Psoas muscle (tissue), 8 donors: ENCODE results near the gene PC. TPM values are rescaled to one million over a fixed set of nuclear protein-coding genes. Genes with fewer than 3 reads are reported as not detected.

Experiments
- ATAC-seq, 4 donors: fragments of 200-7000 bp; cut with Tn5 transposase; one replicate each; pipeline ENCODE4 v1.9.1; 2020; ENCODE audit warnings: moderate library complexity in 3 of 4, mild to moderate bottlenecking in 2 of 4
- DNase-seq, 2 donors: peaks; one replicate each; pipeline ENCODE4 v3.0.0-alpha.2; 2020
- H3K27ac ChIP-seq: fragments of 200-600 bp; one replicate; pipeline ENCODE4 v1.8.0; 2022
- H3K27me3 ChIP-seq, 3 donors: fragments of 200-600 bp in 1 of 3; one replicate each; pipeline versions ENCODE4 v1.6.1 to v1.8.0; 2013 to 2022; ENCODE audit warnings: low read length in 2 of 3, mild to moderate bottlenecking in 2 of 3, moderate library complexity in 1 of 3; ENCODE audit not compliant: insufficient read depth in 3 of 3
- H3K36me3 ChIP-seq, 2 donors: fragments of 200-600 bp in 1 of 2; one replicate each; pipeline versions ENCODE4 v1.6.1 to v1.8.0; 2013 to 2022; ENCODE audit warnings: low read depth in 1 of 2, mild to moderate bottlenecking in 1 of 2, moderate library complexity in 1 of 2; ENCODE audit not compliant: insufficient read depth in 1 of 2
- H3K4me1 ChIP-seq: fragments of 200-600 bp; one replicate; pipeline ENCODE4 v1.8.0; 2022
- H3K4me3 ChIP-seq: fragments of 200-600 bp; one replicate; pipeline ENCODE4 v1.8.0; 2022; ENCODE audit warnings: mild to moderate bottlenecking
- H3K9me3 ChIP-seq: fragments of 200-600 bp; one replicate; pipeline ENCODE4 v1.8.0; 2022
- WGBS, 3 donors: extraction: QIAGEN DNeasy Blood & Tissue Kit; methylation state at CpG; one replicate each; pipeline versions ENCODE4 v1.1.6 to v1.1.7; 2013; 5-methylcytosine and 5-hydroxymethylcytosine counted together
- intact Hi-C, 2 donors: fragments of 100-400 bp; cut with DNase I; formaldehyde crosslinking; loops; one replicate each; pipeline versions ENCODE4 v1.11.0 to v1.14.2; 2022
- polyA plus RNA-seq, 3 donors: library from polyadenylated mRNA; stranded (reverse); fragments of 200-250 nt; gene quantifications; one replicate each; pipeline ENCODE4 v1.2.3, GENCODE V29; 2013
- total RNA-seq, 4 donors: library from RNA; stranded (reverse); fragmentation: NEBNext Ultra II Directional in 2 of 4; extraction: Animal tissue kit (Norgen Biotek cat#: 25700) in 2 of 4; gene quantifications; one replicate each; pipeline versions ENCODE4 v1.2.1 to v1.2.4, GENCODE V29; 2021 to 2023
- TF ChIP-seq, protein P1 (sequence below): fragments of 200-600 bp; IDR thresholded peaks from one replicate; pipeline ENCODE4 v1.8.0; 2022; ENCODE audit warnings: antibody characterized with exemption
- donor health status: healthy with polysubstance abuse.
- donor health status: DM: no; HTN: no; CAD: no; lungs with moderate emphysema.
- donor health status: Bipolar disorder and iron deficiency.
- donor health status: healthy.
- donor health status: DM: yes; HTN: yes; CAD: no.
- donor health status: DM: no; HTN: no; CAD: no.
- donor health status: DM: no; HTN: no; CAD: no.
- donor health status: DM: yes; HTN: yes; CAD: no.

PC gene
- total and polyA plus RNA-seq, 7 donors: 11.1 to 48.8 (median 18.3) TPM

DNA sequence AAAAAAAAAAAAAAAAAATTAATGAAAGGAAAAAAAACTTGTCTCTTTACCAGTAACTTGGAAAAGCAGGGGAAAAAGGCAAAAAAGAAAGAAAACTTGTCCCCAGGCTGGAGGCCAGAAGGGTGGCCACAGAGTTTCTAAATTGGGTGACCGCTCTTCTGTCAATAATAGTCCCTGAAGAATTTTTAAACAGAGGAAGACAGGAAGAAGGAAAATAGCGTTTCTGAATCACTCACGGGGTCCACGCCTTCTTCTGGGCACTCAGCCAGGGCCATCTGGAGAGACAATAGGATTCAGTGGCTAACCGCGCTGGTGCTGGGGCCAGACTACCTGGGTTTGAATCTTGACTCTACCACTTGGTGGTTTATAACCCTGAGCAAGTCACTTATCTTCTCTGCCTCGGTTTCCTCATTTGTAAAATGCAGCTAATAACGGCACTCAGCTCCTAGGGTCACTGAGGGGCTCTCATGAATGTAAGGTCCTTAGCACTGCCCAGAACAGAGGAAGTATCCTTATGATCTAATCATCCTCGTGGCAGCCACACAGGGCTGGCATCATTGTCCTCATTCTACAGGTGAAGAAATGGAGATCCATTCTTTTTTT lies 23.9 kb upstream of the PC start:
- intact Hi-C loops: no loop called here
- WGBS, 3 donors: 25 to 30% (median 28%) methylated on average over 9 of the region's 9 CpGs
- no peaks in the 10 kb centered on the region for H3K27me3 ChIP-seq
- H3K9me3 ChIP-seq: peaks cover 6% of the 10 kb centered on the region
- TF ChIP-seq, protein P1, sequence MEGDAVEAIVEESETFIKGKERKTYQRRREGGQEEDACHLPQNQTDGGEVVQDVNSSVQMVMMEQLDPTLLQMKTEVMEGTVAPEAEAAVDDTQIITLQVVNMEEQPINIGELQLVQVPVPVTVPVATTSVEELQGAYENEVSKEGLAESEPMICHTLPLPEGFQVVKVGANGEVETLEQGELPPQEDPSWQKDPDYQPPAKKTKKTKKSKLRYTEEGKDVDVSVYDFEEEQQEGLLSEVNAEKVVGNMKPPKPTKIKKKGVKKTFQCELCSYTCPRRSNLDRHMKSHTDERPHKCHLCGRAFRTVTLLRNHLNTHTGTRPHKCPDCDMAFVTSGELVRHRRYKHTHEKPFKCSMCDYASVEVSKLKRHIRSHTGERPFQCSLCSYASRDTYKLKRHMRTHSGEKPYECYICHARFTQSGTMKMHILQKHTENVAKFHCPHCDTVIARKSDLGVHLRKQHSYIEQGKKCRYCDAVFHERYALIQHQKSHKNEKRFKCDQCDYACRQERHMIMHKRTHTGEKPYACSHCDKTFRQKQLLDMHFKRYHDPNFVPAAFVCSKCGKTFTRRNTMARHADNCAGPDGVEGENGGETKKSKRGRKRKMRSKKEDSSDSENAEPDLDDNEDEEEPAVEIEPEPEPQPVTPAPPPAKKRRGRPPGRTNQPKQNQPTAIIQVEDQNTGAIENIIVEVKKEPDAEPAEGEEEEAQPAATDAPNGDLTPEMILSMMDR: no peak
- H3K36me3 ChIP-seq: no peaks in the 10 kb centered on the region
- H3K4me1 ChIP-seq: peaks cover 24% of the 10 kb centered on the region
- DNase-seq (peak; percentile 86 to 91), ATAC-seq (peak in 3 of 4 donors; percentile 22 to 32 (median 32))
- H3K4me3 ChIP-seq: no peak overlapping the region
- no peak overlapping the region for H3K27ac ChIP-seq

DNA sequence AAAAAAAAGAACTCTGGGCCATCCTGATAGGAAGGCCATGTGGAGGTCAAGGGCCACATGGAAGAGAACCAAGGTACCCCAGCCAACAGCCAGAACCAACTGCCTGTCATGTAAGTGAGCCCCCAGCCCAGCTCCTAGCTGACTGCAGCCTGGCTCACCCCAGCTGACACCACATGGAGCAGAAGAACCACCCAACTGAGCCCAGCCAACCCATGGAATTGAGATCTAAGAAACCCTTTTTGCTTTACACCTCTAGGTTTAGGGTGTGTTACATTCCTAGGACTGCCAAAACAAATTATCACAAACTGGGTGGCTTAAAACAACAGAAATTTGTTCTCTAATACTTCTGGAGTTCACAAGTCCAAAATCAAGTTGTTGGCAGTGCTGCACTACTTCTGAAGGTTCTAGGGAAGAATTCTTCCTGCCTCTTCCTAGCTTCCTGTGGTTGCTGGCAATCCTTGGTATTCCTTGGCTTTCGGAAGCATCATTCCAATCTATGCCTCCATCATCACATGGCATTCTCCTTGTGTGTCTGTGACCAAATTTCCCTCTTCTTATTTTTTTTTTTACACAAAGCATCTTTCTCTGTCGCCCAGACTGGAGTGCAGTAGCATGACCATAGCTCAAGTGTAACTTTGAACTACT lies 21.3 kb upstream of the PC start:
- Histone ChIP-seq H3K27ac (no peak overlapping the region), H3K36me3 (no peaks in the 10 kb centered on the region), H3K9me3 (peaks cover 6% of the 10 kb centered on the region), H3K4me1 (peaks cover 12% of the 10 kb centered on the region), H3K27me3 (no peaks in the 10 kb centered on the region), H3K4me3 (no peak overlapping the region)
- TF ChIP-seq, protein P1: no peak
- DNase-seq: no peak
- WGBS, 3 donors: 93 to 95% (median 94%) methylated on average over 2 of the region's 2 CpGs
- intact Hi-C loops: no loop called here
- ATAC-seq: no peak

DNA sequence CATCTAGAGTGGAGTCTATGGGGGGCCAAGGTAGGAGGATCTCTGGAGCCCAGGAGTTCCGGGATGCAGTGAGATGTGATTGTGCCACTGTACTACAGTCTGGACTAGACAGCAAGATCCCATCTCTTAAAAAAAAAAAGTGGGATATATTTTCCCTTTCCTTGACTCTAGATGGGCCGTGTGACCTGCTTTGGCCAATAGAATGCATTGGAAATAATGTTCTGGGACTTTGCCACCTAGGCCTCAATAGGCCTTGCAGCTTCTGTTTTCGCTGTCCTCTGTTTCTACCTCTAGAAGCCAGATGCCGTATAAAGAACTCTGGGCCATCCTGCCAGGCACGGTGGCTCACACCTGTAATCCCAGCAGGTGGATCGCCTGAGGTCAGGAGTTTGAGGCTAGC lies 20.5 kb upstream of the PC start:
- H3K27me3 ChIP-seq: no peaks in the 10 kb centered on the region
- DNase-seq: no peak
- H3K4me1 ChIP-seq: peaks cover 12% of the 10 kb centered on the region
- TF ChIP-seq, protein P1: no peak
- H3K4me3 ChIP-seq: no peak overlapping the region
- H3K9me3 ChIP-seq: peaks cover 6% of the 10 kb centered on the region
- no peak for ATAC-seq
- intact Hi-C loops: no loop called here
- WGBS, 3 donors: 93 to 95% (median 95%) methylated on average over 6 of the region's 6 CpGs
- H3K36me3 ChIP-seq: no peaks in the 10 kb centered on the region
- no peak overlapping the region for H3K27ac ChIP-seq

DNA sequence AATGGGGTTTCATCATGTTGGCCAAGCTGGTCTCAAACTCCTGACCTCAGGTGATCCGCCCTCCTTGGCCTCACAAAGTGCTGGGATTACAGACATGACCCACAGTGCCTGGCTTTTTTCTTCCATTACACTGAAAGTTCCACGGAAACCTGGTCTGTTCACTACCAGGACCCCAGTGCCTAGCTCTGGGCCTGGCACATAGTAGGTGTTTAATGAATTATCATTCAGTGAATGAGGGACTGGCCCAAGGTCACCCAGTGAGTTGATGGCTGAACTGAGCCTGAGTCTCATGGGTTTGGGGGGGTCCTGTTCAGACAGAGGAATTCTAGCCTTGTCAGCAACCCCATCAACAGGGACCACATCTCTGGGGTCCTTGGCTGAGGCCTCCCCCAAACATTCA lies 20.0 kb upstream of the PC start:
- Histone ChIP-seq H3K9me3 (peaks cover 6% of the 10 kb centered on the region), H3K36me3 (no peaks in the 10 kb centered on the region), H3K27ac (no peak overlapping the region), H3K4me1 (peaks cover 12% of the 10 kb centered on the region), H3K27me3 (no peaks in the 10 kb centered on the region), H3K4me3 (no peak overlapping the region)
- no peak for ATAC-seq
- 81 to 93% (median 85%) methylated on average over 2 of the region's 2 CpGs for WGBS, 3 donors
- no peak for DNase-seq
- intact Hi-C loops: no loop called here
- TF ChIP-seq, protein P1: no peak
